ENCODE measurements around the gene ORC1. TPM values are rescaled to one million over a fixed set of nuclear protein-coding genes. Genes with fewer than 3 reads are reported as not detected.

The ORC1 gene
- total and polyA plus RNA-seq, 2 experiments from 2014 or later, result 1.4 to 1.9 TPM

DNA sequence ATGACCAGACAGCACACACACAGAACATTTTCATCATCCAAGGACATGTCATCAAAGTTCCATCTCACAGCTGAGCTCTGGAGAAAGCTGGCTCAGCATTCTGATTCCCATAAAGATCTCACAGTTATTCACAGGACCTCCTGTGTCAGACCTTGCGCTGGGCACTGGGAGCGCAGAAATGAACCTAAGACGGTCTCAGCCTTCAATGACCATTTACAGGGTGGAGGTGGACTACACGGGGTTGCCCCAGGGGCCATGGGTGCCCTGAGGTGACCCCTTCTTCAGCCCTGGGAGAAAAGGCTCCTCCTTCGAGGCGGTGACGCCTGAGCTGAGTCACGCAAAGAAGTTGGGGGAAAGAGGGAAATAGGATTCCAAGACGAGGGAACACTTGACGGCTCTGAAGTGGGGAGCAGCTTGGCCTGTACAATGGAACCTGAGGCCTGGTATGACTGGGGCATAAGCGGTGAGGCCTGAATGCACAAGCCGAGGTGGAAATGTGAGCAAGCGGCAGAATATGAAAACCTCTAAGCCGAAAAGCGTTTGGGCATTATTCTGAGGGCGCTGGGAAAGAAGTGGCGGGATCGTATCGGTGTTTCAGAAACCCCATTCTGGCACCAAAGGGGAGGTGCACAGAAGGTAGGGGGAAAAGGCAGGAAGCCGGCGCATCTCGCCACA is 39.0 kb downstream of the ORC1 start:
- peak overlapping the region; percentile 91 for H3K9ac ChIP-seq
- no peaks in the 10 kb centered on the region for H3K27me3 ChIP-seq (replicated peaks; ENCODE audit: insufficient read depth)
- peak overlapping the region; percentile 84 for H3K4me3 ChIP-seq
- in situ Hi-C loops (cut with MboI), result no loop called here
- no peaks in the 10 kb centered on the region for H4K20me1 ChIP-seq (ENCODE audit: insufficient read depth)
- H3K9me3 ChIP-seq (ENCODE audit: low read depth), result no peaks in the 10 kb centered on the region
- H3K27ac ChIP-seq, result peak overlapping the region; percentile 78
- peaks cover 11% of the 10 kb centered on the region; the same call in 1 of the 2 replicates for H3F3A ChIP-seq (ENCODE audit: insufficient read depth)
- peak overlapping the region; percentile 82 for H2AFZ ChIP-seq
- H3K9me2 ChIP-seq (ENCODE audit: insufficient read depth), result no peaks in the 10 kb centered on the region
- WGBS, 2 experiments (ENCODE audit: low coverage in 1 of 2, low lambda C conversion rate in 2 of 2, missing lambda C conversion rate in 2 of 2), result 6 to 7% methylated on average over 22 of the region's 22 CpGs
- TF ChIP-seq EZH2 (IDR thresholded peaks at IDR 0.05; ENCODE audit: insufficient read depth, poor library complexity, severe bottlenecking) (no peak), EZH2phosphoT487 (IDR thresholded peaks at IDR 0.05; ENCODE audit: insufficient read depth, low read depth) (no peak)
- peaks cover 6% of the 10 kb centered on the region for H3K4me1 ChIP-seq (ENCODE audit: insufficient read depth)
- peak overlapping the region; percentile 92 for H3K4me2 ChIP-seq (ENCODE audit: unreplicated experiment)
- peaks cover 6% of the 10 kb centered on the region; the same call in 1 of the 2 replicates for H3K36me3 ChIP-seq (ENCODE audit: low read depth)
- H3K79me2 ChIP-seq (ENCODE audit: insufficient read depth), result peaks cover 36% of the 10 kb centered on the region
- peak; percentile 82 for DNase-seq

DNA sequence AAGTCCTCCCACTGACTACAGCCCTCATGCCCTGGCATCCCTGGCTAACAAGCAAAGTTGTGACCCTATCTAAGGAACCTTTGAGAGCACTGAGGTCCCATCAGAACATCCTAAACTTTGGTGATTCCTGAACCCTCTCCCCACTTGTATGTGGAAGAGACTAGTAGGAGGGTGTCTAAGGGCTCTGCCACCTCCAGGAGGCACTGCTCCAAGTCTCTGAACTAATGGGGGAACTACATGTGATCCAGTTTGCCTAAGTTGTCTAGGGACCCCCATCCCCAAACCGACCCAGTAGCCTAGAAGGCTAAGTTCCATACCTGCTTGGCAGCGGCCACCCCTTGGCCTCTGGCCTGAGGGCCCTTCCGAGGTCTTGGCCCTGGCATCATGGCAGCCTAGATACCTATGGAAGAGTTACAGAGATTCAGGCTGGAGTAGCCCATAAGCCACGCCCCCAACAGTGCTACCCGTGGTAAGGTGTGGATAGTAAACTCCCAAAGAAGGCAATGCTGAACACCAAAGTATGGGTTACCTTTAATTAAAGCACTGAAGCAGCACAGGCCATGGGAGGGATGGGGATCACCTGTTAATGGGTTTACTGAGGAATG is 39.9 kb downstream of the ORC1 start:
- Histone ChIP-seq H2AFZ (no peak overlapping the region), H3F3A (ENCODE audit: insufficient read depth) (peaks cover 11% of the 10 kb centered on the region; the same call in 1 of the 2 replicates), H4K20me1 (ENCODE audit: insufficient read depth) (no peaks in the 10 kb centered on the region), H3K9me3 (ENCODE audit: low read depth) (no peaks in the 10 kb centered on the region), H3K27me3 (replicated peaks; ENCODE audit: insufficient read depth) (no peaks in the 10 kb centered on the region), H3K4me3 (peak overlapping the region; percentile 84), H3K79me2 (ENCODE audit: insufficient read depth) (peaks cover 36% of the 10 kb centered on the region), H3K9me2 (ENCODE audit: insufficient read depth) (no peaks in the 10 kb centered on the region), H3K4me1 (ENCODE audit: insufficient read depth) (peaks cover 6% of the 10 kb centered on the region), H3K36me3 (ENCODE audit: low read depth) (peaks cover 6% of the 10 kb centered on the region; the same call in 1 of the 2 replicates), H3K4me2 (ENCODE audit: unreplicated experiment) (peak overlapping the region; percentile 92), H3K27ac (peak overlapping the region; percentile 78), H3K9ac (peak overlapping the region; percentile 91)
- in situ Hi-C loops (cut with MboI), result no loop called here
- 90 to 92% methylated on average over 5 of the region's 5 CpGs for WGBS, 2 experiments (ENCODE audit: low coverage in 1 of 2, low lambda C conversion rate in 2 of 2, missing lambda C conversion rate in 2 of 2)
- TF ChIP-seq EZH2 (IDR thresholded peaks at IDR 0.05; ENCODE audit: insufficient read depth, poor library complexity, severe bottlenecking) (no peak), EZH2phosphoT487 (IDR thresholded peaks at IDR 0.05; ENCODE audit: insufficient read depth, low read depth) (no peak)
- DNase-seq, result no peak

DNA sequence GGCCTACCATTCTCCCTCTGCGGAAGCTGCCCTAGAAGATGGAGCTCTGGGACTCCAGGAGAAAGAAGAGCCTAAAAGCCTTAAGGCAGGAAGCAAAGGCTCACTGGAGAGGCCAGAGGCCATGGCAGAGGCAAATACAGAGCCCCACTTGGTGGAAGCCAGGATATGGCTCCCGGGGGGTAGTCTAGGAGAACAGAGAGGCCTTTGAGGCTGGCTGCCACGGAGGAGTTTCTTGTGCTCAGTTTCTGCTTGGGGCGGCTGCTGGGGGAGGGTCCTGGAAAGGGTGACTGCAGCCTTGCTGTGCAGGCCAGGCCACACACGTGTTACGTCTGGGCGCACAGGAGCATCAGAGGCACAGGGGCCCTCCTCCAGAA is 43.6 kb downstream of the ORC1 start:
- no peak for TF ChIP-seq EZH2 (IDR thresholded peaks at IDR 0.05; ENCODE audit: insufficient read depth, poor library complexity, severe bottlenecking)
- TF ChIP-seq EZH2phosphoT487 (IDR thresholded peaks at IDR 0.05; ENCODE audit: insufficient read depth, low read depth), result no peak
- WGBS, 2 experiments (ENCODE audit: low coverage in 1 of 2, low lambda C conversion rate in 2 of 2, missing lambda C conversion rate in 2 of 2), result 92% methylated on average over 7 of the region's 7 CpGs
- in situ Hi-C loops (cut with MboI), result no loop called here

DNA sequence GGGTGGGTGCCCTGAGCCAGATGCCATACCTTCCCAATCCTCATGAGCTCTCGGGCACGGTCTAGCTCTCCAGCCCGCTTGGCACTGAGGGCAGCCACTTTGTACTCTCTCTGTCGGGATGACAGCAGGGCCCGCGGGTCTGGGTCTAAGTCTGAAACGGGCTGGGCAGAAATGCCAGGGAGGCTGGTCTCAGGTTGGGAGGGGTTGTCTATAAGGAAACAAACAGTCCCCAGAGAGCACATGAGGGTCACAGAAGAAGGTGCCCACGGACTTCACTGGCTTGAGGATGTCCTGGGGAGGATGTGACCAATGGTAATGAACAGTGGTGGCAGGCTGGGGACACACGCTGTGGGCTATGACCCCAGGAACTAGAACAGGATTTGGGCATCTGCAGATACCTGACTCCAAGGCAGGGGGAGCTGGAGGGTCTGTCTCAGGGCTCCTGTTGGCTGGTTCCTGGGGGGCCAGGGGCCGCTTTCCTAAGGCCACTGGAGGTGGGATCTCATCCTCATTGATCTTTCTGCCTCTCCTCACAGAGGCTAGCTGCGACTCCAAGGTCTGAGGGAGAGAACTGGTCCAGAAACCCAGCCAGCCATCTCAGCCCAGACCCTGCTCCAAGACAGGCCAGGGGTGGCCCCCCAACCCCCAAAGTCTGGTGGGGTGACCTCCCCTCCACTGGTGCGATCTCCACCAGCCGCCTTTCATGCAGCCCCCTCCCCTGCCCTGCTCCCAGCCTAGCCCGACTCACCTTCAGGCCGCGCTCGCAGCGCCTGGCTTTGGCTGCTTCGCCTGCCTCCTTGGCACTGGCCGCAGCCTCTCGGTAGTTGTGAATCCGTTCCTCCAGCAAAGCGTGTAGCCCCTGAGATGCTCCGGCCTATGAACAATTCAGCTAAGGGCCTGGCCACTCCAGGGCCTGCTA is 44.3 kb downstream of the ORC1 start:
- WGBS, 2 experiments (ENCODE audit: low coverage in 1 of 2, low lambda C conversion rate in 2 of 2, missing lambda C conversion rate in 2 of 2), result 90 to 93% methylated on average over 24 of the region's 24 CpGs
- in situ Hi-C loops (cut with MboI), result no loop called here
- peaks cover 33% of the 10 kb centered on the region; the same call in 1 of the 2 replicates for H3K36me3 ChIP-seq (ENCODE audit: low read depth)

More for the DNA sequence above, 43.6 kb downstream of the ORC1 start:
- no peaks in the 10 kb centered on the region for H3K9me3 ChIP-seq (ENCODE audit: low read depth)
- no peak overlapping the region for H2AFZ ChIP-seq
- H3K9ac ChIP-seq, result no peak overlapping the region
- no peaks in the 10 kb centered on the region for H3K9me2 ChIP-seq (ENCODE audit: insufficient read depth)
- peaks cover 36% of the 10 kb centered on the region for H3K79me2 ChIP-seq (ENCODE audit: insufficient read depth)
- no peak overlapping the region for H3K27ac ChIP-seq
- no peak for DNase-seq
- H3K27me3 ChIP-seq (replicated peaks; ENCODE audit: insufficient read depth), result no peaks in the 10 kb centered on the region
- no peak overlapping the region for H3K4me3 ChIP-seq
- H3K36me3 ChIP-seq (ENCODE audit: low read depth), result peaks cover 27% of the 10 kb centered on the region; the same call in 1 of the 2 replicates
- no peaks in the 10 kb centered on the region for H3F3A ChIP-seq (ENCODE audit: insufficient read depth)
- H4K20me1 ChIP-seq (ENCODE audit: insufficient read depth), result no peaks in the 10 kb centered on the region
- H3K4me2 ChIP-seq (ENCODE audit: unreplicated experiment), result no peak overlapping the region
- H3K4me1 ChIP-seq (ENCODE audit: insufficient read depth), result peaks cover 6% of the 10 kb centered on the region

More for the DNA sequence above, 44.3 kb downstream of the ORC1 start:
- Histone ChIP-seq H2AFZ (no peak overlapping the region), H3K27me3 (replicated peaks; ENCODE audit: insufficient read depth) (no peaks in the 10 kb centered on the region), H3K9me3 (ENCODE audit: low read depth) (no peaks in the 10 kb centered on the region), H3K4me2 (ENCODE audit: unreplicated experiment) (no peak overlapping the region), H3K9me2 (ENCODE audit: insufficient read depth) (no peaks in the 10 kb centered on the region), H3K4me3 (no peak overlapping the region), H3K79me2 (ENCODE audit: insufficient read depth) (peaks cover 32% of the 10 kb centered on the region), H3K4me1 (ENCODE audit: insufficient read depth) (peaks cover 4% of the 10 kb centered on the region), H3K27ac (no peak overlapping the region), H4K20me1 (ENCODE audit: insufficient read depth) (no peaks in the 10 kb centered on the region), H3F3A (ENCODE audit: insufficient read depth) (no peaks in the 10 kb centered on the region), H3K9ac (no peak overlapping the region)
- no peak for DNase-seq
- TF ChIP-seq EZH2phosphoT487 (IDR thresholded peaks at IDR 0.05; ENCODE audit: insufficient read depth, low read depth) (no peak), EZH2 (IDR thresholded peaks at IDR 0.05; ENCODE audit: insufficient read depth, poor library complexity, severe bottlenecking) (no peak)
